AG09319 (cell line): Measurements from ENCODE around the gene TLCD3B.
"Not testable (repeated sequence)": the region's sequence is repeated elsewhere in the genome, so short reads cannot be mapped to it uniquely, and the experiment has no call there.

ENCODE experiments used
- DNase-seq: peaks from one replicate; pipeline ENCODE4 v3.0.0-alpha.2; 2010; ENCODE audit warnings: low read depth; ENCODE audit errors: extremely low read depth
- CTCF ChIP-seq: IDR thresholded peaks from 2 replicates; pipeline ENCODE4 v1.5.1; 2011; ENCODE audit warnings: low read depth, mild to moderate bottlenecking, inconsistent platforms, low read length, moderate library complexity

Gene TLCD3B

GRCh38 chr16:30046588-30046987, 15.5 kb upstream of the TLCD3B start:
- TF ChIP-seq CTCF = no peak
- no peak for DNase-seq

GRCh38 chr16:30046178-30046577, 15.1 kb upstream of the TLCD3B start:
- no peak for TF ChIP-seq CTCF
- no peak for DNase-seq

- peak; percentile 30 for TF ChIP-seq CTCF
- DNase-seq = peak; percentile 19
Observed at GRCh38 chr16:30041841-30042240, 10.8 kb upstream of the TLCD3B start.

- DNase-seq = not testable (repeated sequence)
Observed at GRCh38 chr16:30040690-30041089, 9.6 kb upstream of the TLCD3B start.

GRCh38 chr16:30040221-30040620, 9.2 kb upstream of the TLCD3B start:
- no peak for DNase-seq
- no peak for TF ChIP-seq CTCF

- TF ChIP-seq CTCF = no peak
Observed at GRCh38 chr16:30033270-30033669, 2.2 kb upstream of the TLCD3B start.

DNA sequence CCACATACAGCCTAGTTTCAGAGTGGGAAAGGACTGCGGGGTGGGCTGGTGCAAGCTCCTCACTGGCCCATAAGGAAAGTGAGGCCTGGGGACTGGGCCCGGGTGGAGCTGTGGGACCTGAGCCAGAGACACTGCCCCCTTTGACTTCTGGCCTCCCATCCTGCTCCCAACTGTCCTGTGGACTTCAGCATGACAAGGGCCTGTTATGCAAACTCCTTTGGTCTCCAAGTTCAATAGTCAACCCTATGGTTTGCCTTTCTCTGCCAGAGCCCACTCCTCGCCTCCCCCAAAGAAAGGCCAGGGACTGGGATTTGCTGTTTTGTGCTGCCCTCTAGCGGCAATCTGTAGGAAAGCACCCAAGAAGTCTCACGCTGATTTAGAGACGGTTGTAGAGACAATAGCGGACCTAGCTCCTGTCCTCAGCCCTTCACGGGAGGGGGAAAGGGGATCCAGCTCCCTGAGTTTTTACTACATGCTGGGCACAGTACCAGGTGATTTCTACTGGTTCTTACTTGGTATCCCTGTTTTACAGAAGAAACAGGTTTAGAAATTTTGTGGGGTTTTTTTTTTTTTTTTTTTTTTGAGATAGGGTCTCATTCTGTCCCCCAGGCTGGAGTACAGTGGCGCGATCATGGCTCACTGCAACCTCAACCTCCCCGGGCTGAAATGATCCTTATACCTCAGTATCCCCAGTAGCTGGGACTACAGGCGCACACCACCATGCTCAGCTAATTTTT, 1.2 kb upstream of the TLCD3B start:
- peak; percentile 79 for TF ChIP-seq CTCF

More at GRCh38 chr16:30033270-30033669, 2.2 kb upstream of the TLCD3B start:
- no peak for DNase-seq

GRCh38 chr16:30031477-30031918, 427 bp upstream of the TLCD3B start:
- no peak for TF ChIP-seq CTCF
- DNase-seq = no peak

More for the DNA sequence above, 1.2 kb upstream of the TLCD3B start:
- no peak for DNase-seq
